HepG2 (cell line): ENCODE measurements around the gene ENTPD2. TPM values are rescaled to one million over a fixed set of nuclear protein-coding genes. Genes with fewer than 3 reads are reported as not detected.
A peak's percentile ranks its signal among the peaks of the same experiment; 100 is the strongest.

Experiments
- AKAP8 ChIP-seq: sonication (generic); formaldehyde crosslinking; IDR thresholded peaks from 2 replicates; pipeline ENCODE4 v1.5.1; 2020; ENCODE audit warnings: mild to moderate bottlenecking, missing genetic modification reagents
- KLF15 ChIP-seq: sonication (generic); formaldehyde crosslinking; IDR thresholded peaks from 2 replicates; pipeline ENCODE4 v1.8.1; 2023; ENCODE audit warnings: borderline replicate concordance, mild to moderate bottlenecking, inconsistent platforms, missing genetic modification reagents, mixed read lengths
- SALL1 ChIP-seq: sonication (generic); formaldehyde crosslinking; IDR thresholded peaks from 2 replicates; pipeline ENCODE4 v1.8.0; 2022; ENCODE audit warnings: mild to moderate bottlenecking, missing genetic modification reagents
- SKI ChIP-seq: fragments of 450-650 bp; IDR thresholded peaks from one replicate; pipeline ENCODE4 v1.6.1; 2018; ENCODE audit warnings: mild to moderate bottlenecking; ENCODE audit not compliant: partially characterized antibody
- SMARCC2 ChIP-seq: fragments of 450-650 bp; IDR thresholded peaks from 2 replicates; pipeline ENCODE4 v1.6.1; 2017; ENCODE audit warnings: antibody characterized with exemption, mild to moderate bottlenecking
- TEAD2 ChIP-seq: sonication (generic); formaldehyde crosslinking; IDR thresholded peaks from 2 replicates; pipeline ENCODE4 v1.9.0; 2021; ENCODE audit warnings: missing genetic modification reagents
- ZBTB7B ChIP-seq: sonication (generic); formaldehyde crosslinking; IDR thresholded peaks from 2 replicates; pipeline ENCODE4 v1.4.0; 2020; ENCODE audit warnings: missing genetic modification reagents
- ZC3H13 ChIP-seq: sonication (generic); formaldehyde crosslinking; IDR thresholded peaks from 2 replicates; pipeline ENCODE4 v1.8.1; 2023; ENCODE audit warnings: mild to moderate bottlenecking, missing genetic modification reagents, moderate library complexity
- ZNF101 ChIP-seq: sonication (generic); formaldehyde crosslinking; IDR thresholded peaks from 2 replicates; pipeline ENCODE4 v1.4.0; 2020; ENCODE audit warnings: mild to moderate bottlenecking, low read depth, missing genetic modification reagents, borderline replicate concordance
- ZNF292 ChIP-seq: sonication (generic); formaldehyde crosslinking; IDR thresholded peaks from 2 replicates; pipeline ENCODE4 v1.8.1; 2022; ENCODE audit warnings: mild to moderate bottlenecking, low read depth, missing genetic modification reagents, borderline replicate concordance
- ZNF556 ChIP-seq: sonication (generic); formaldehyde crosslinking; IDR thresholded peaks from 2 replicates; pipeline ENCODE4 v1.4.0; 2020; ENCODE audit warnings: mild to moderate bottlenecking, missing genetic modification reagents, borderline replicate concordance
- ZNF567 ChIP-seq: sonication (generic); formaldehyde crosslinking; IDR thresholded peaks from 2 replicates; pipeline ENCODE4 v1.8.1; 2023; ENCODE audit warnings: mild to moderate bottlenecking, missing genetic modification reagents, borderline replicate concordance
- ZNF652 ChIP-seq: IDR thresholded peaks from 2 replicates; pipeline ENCODE4 v1.6.1; 2016; ENCODE audit warnings: low read depth, borderline replicate concordance
- ZZZ3 ChIP-seq: sonication (generic); formaldehyde crosslinking; IDR thresholded peaks from 2 replicates; pipeline ENCODE4 v1.4.0; 2020; ENCODE audit warnings: missing genetic modification reagents, mild to moderate bottlenecking, borderline replicate concordance
- polyA plus RNA-seq, 8 experiments: library from polyadenylated mRNA; depleted of rRNA in 3 of 8; stranded (reverse) in 7 of 8; unstranded in 1 of 8; fragments of >200 nt; fragmentation: Illumina TruSeq in 4 of 8; extraction: Trizol in 4 of 8; gene quantifications; 2 replicates each; pipeline versions ENCODE4 v1.2.1 to v1.2.3, GENCODE V29; 2011 to 2016; ENCODE audit warnings: low read depth in 4 of 8, missing spikeins in 1 of 8, mixed read lengths in 1 of 8; ENCODE audit not compliant: insufficient read depth in 1 of 8
- total RNA-seq, 5 experiments: library from RNA; depleted of rRNA; stranded (reverse); fragments of >200 nt; fragmentation: Illumina TruSeq; extraction: Trizol; gene quantifications; 2 replicates each; pipeline ENCODE4 v1.2.3, GENCODE V29; 2016; ENCODE audit warnings: low read depth in 1 of 5
- TF ChIP-seq, protein P1 (sequence below): sonication (generic); formaldehyde crosslinking; IDR thresholded peaks from 2 replicates; pipeline ENCODE4 v1.4.0; 2020; ENCODE audit warnings: missing genetic modification reagents, borderline replicate concordance
- TF ChIP-seq, protein P2 (sequence below): IDR thresholded peaks from 2 replicates; pipeline ENCODE4 v1.6.1; 2016; ENCODE audit warnings: low read depth
- TF ChIP-seq, protein P3 (sequence below): sonication (generic); formaldehyde crosslinking; IDR thresholded peaks from 2 replicates; pipeline ENCODE4 v1.5.0; 2020; ENCODE audit warnings: missing genetic modification reagents
- TF ChIP-seq, protein P4 (sequence below): sonication (generic); formaldehyde crosslinking; IDR thresholded peaks from 2 replicates; pipeline ENCODE4 v1.5.1; 2020; ENCODE audit warnings: missing genetic modification reagents, mild to moderate bottlenecking, borderline replicate concordance

The ENTPD2 gene
- total and polyA plus RNA-seq, 2 of the 13 experiments (the other 11 are each of a cell fraction or from before 2014, with no cell fraction given) = 0.95 to 3.2 TPM

DNA sequence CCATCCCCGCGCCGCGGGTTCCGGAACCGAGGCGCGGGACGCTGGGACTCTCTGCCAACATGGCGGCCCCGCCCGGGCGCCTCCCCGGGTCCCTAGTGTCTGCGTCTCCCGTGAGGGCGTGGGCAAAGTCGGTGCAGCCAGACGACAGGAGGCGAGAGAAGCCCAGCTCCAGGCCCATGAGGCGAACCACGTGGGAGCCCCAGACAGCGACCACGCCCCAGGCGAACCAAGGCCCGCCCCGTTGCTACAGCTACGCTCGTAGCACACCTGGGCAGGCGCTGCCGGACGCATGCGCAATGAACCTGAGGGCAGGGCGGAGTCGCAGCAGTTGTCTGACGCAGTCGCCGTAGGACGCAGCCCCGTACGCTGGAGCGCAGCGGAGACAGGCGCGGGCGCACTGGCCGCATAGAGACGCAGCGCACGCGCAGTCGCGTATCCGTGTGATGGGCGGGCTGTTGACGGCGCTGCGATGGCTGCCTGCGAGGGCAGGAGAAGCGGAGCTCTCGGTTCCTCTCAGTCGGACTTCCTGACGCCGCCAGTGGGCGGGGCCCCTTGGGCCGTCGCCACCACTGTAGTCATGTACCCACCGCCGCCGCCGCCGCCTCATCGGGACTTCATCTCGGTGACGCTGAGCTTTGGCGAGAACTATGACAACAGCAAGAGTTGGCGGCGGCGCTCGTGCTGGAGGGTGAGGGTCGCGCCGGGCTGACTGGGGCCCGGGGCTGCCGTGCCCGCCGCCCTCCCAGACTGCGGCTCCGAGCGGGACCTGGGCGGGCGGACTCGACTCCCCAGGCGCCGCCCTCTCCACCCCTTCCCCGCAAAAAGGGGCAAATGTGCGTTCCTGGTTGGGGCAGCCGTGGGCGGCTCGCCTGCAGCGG lies 32.9 kb upstream of the ENTPD2 start, which contains the start of gene MAN1B1 (continued):
- TF ChIP-seq ZC3H13 = peak; percentile 45
- no peak for TF ChIP-seq SMARCC2
- TF ChIP-seq, protein P1, sequence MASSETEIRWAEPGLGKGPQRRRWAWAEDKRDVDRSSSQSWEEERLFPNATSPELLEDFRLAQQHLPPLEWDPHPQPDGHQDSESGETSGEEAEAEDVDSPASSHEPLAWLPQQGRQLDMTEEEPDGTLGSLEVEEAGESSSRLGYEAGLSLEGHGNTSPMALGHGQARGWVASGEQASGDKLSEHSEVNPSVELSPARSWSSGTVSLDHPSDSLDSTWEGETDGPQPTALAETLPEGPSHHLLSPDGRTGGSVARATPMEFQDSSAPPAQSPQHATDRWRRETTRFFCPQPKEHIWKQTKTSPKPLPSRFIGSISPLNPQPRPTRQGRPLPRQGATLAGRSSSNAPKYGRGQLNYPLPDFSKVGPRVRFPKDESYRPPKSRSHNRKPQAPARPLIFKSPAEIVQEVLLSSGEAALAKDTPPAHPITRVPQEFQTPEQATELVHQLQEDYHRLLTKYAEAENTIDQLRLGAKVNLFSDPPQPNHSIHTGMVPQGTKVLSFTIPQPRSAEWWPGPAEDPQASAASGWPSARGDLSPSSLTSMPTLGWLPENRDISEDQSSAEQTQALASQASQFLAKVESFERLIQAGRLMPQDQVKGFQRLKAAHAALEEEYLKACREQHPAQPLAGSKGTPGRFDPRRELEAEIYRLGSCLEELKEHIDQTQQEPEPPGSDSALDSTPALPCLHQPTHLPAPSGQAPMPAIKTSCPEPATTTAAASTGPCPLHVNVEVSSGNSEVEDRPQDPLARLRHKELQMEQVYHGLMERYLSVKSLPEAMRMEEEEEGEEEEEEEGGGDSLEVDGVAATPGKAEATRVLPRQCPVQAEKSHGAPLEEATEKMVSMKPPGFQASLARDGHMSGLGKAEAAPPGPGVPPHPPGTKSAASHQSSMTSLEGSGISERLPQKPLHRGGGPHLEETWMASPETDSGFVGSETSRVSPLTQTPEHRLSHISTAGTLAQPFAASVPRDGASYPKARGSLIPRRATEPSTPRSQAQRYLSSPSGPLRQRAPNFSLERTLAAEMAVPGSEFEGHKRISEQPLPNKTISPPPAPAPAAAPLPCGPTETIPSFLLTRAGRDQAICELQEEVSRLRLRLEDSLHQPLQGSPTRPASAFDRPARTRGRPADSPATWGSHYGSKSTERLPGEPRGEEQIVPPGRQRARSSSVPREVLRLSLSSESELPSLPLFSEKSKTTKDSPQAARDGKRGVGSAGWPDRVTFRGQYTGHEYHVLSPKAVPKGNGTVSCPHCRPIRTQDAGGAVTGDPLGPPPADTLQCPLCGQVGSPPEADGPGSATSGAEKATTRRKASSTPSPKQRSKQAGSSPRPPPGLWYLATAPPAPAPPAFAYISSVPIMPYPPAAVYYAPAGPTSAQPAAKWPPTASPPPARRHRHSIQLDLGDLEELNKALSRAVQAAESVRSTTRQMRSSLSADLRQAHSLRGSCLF = no peak
- TF ChIP-seq ZNF652 (CRISPR knock-in tag) = no peak
- peak; percentile 26; the same call in 1 of the 2 replicates for TF ChIP-seq KLF15 (CRISPR knock-in tag)
- TF ChIP-seq ZNF101 (CRISPR knock-in tag) = no peak
- TF ChIP-seq TEAD2 (CRISPR knock-in tag) = no peak
- TF ChIP-seq ZNF567 (CRISPR knock-in tag) = peak; percentile 28; the same call in 1 of the 2 replicates
- TF ChIP-seq SALL1 (CRISPR knock-in tag) = peak; percentile 57; the same call in 1 of the 2 replicates
- no peak for TF ChIP-seq AKAP8 (CRISPR knock-in tag)
- no peak for TF ChIP-seq ZZZ3
- no peak for TF ChIP-seq ZNF292 (CRISPR knock-in tag)
- no peak for TF ChIP-seq ZNF556
- TF ChIP-seq, protein P2, sequence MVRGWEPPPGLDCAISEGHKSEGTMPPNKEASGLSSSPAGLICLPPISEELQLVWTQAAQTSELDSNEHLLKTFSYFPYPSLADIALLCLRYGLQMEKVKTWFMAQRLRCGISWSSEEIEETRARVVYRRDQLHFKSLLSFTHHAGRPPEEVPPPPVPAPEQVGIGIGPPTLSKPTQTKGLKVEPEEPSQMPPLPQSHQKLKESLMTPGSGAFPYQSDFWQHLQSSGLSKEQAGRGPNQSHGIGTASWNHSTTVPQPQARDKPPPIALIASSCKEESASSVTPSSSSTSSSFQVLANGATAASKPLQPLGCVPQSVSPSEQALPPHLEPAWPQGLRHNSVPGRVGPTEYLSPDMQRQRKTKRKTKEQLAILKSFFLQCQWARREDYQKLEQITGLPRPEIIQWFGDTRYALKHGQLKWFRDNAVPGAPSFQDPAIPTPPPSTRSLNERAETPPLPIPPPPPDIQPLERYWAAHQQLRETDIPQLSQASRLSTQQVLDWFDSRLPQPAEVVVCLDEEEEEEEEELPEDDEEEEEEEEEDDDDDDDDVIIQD (CRISPR knock-in tag) = no peak
- TF ChIP-seq ZBTB7B (CRISPR knock-in tag) = peak; percentile 43; the same call in 1 of the 2 replicates
- TF ChIP-seq SKI = peak; percentile 48
- TF ChIP-seq, protein P3, sequence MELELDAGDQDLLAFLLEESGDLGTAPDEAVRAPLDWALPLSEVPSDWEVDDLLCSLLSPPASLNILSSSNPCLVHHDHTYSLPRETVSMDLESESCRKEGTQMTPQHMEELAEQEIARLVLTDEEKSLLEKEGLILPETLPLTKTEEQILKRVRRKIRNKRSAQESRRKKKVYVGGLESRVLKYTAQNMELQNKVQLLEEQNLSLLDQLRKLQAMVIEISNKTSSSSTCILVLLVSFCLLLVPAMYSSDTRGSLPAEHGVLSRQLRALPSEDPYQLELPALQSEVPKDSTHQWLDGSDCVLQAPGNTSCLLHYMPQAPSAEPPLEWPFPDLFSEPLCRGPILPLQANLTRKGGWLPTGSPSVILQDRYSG (CRISPR knock-in tag) = no peak; the same call in 1 of the 2 replicates
- TF ChIP-seq, protein P4, sequence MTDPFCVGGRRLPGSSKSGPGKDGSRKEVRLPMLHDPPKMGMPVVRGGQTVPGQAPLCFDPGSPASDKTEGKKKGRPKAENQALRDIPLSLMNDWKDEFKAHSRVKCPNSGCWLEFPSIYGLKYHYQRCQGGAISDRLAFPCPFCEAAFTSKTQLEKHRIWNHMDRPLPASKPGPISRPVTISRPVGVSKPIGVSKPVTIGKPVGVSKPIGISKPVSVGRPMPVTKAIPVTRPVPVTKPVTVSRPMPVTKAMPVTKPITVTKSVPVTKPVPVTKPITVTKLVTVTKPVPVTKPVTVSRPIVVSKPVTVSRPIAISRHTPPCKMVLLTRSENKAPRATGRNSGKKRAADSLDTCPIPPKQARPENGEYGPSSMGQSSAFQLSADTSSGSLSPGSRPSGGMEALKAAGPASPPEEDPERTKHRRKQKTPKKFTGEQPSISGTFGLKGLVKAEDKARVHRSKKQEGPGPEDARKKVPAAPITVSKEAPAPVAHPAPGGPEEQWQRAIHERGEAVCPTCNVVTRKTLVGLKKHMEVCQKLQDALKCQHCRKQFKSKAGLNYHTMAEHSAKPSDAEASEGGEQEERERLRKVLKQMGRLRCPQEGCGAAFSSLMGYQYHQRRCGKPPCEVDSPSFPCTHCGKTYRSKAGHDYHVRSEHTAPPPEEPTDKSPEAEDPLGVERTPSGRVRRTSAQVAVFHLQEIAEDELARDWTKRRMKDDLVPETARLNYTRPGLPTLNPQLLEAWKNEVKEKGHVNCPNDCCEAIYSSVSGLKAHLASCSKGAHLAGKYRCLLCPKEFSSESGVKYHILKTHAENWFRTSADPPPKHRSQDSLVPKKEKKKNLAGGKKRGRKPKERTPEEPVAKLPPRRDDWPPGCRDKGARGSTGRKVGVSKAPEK (CRISPR knock-in tag) = no peak
